HG03520 (cell line): ENCODE results near the gene DIP2C.
"Not testable (repeated sequence)": the region's sequence is repeated elsewhere in the genome, so short reads cannot be mapped to it uniquely, and the experiment has no call there.

Experiments
- ATAC-seq: cut with Tn5 transposase; IDR thresholded peaks from one replicate; pipeline ENCODE4 v1.9.1; 2021; ENCODE audit warnings: mild to moderate bottlenecking, moderate library complexity; ENCODE audit not compliant: unreplicated experiment

The DIP2C gene

DNA sequence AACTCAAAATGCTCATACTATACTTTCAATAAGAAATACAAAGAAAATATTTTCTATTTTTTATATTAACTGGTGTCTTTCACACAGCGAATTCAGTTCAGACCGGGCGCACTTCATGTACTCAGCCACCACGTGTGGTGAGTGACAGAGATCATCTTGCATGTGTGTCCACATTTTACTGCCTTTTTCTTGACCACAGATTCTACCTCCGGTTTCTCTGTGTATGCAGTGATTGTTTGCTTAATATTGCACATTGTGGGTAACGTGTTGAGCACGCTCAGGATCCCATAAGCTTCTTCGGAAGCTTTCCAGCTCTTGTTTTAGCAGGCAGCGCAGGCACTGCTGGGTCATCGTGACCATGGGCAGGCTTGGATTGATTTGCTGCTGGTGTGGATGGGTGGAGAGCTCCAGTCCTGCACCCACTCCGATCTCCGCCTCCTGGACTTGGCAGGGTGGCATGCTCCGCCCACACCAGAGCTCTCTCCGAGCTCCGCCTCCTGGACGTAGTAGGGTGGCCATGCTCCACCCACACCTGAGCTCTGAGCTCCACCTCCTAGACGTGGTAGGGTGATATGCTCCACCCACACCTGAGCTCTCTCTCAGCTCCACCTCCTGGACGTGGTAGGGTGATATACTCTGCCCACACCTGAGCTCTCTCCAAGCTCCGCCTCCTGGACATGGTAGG, 253.3 kb downstream of the DIP2C start:
- no peak for ATAC-seq

DNA sequence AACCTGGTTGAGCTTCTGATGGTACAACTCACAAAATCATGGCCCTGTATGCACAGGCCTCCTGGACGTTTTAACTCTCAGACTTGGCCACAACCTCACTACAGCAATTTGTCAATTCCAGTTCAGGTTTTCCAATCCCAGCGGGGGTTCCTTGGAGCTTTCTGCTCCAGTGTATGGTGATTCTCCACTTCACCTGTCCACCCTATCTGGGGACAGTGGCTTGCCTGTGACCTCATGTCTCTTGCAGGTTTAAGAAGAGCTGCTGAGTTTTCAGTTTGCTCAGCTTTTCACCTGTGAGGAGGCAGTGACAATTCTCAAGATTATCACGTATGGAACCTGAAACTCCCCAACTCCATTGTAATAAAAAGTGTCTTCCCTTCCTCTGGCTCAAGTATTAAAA, 254.1 kb downstream of the DIP2C start:
- no peak for ATAC-seq

DNA sequence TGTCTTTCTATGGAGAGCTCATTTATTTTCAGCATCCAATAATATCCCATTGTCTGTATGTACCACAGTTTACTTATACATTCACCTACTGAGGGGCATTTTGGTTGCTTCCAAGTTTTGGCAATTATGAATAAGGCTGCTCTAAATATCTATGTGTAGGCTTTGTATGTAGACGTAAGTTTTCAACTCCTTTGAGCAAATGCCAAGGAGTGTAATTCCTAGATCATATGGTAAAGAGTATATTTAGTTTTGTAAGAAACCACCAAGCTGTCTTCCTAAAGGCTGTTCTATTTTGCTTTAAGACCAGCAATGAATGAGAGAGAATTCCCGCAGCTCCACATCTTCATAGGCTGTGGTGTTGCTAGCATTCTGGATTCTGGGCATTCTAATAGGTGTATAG, 259.8 kb downstream of the DIP2C start:
- ATAC-seq: no peak

DNA sequence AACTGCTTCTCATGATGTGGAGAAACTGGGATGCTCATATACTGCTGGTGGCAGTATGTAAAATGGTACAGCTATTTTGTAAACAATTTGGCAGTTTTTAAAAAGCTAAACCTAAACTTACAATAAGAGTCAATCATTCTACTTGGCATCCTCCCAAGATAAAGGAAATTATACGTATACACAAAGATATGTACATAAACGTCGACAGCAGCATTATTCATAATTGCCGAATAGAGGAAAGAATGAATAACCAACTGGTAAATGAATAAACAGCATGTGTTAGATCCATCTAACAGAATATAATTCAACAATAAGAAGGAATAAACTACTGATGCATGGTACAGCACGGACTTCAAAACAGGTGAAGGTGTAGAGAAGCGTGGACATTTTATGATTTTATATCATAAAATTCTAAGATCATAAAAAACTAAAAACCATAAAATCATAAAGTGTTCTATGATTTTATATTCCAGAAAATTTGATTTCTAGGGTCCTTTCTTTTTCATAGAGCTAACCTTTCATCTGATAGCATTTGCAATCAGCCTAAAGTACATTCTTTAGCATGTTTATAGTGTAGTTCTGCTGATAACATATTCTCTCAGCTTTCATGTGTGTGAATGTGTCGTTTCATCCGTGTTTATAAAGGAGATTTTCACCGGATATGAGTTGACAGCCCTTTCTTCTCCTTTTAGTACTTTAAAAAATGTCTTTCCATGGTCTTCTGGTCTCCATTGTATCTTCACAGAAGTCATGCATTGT, 261.5 kb downstream of the DIP2C start:
- no peak for ATAC-seq

DNA sequence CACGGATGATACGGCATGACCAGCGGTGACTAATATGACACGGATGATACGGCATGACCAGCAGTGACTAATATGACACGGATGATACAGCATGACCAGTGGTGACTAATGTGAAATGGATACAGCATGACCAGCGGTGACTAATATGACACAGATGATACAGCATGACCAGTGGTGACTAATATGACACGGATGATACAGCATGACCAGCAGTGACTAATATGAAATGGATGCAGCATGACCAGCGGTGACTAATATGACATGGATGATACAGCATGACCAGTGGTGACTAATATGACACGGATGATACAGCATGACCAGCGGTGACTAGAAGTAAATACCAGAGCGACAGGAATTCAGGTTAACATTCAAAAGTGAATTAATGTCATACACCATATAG, 264.1 kb downstream of the DIP2C start:
- ATAC-seq: not testable (repeated sequence)

DNA sequence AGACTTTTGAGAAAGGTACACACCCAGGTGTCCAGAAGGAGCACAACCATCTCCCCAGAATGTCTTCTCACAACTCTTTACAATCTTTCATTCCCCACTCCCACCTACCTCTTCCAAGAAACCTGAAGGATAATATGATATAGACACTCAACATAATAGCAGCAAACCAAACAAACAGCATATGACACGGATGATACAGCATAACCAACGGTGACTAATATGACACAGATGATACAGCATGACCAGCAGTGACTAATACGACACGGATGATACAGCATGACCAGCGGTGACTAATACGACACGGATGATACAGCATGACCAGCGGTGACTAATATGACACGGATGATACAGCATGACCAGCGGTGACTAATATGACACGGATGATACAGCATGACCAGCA, 264.7 kb downstream of the DIP2C start:
- ATAC-seq: not testable (repeated sequence)

DNA sequence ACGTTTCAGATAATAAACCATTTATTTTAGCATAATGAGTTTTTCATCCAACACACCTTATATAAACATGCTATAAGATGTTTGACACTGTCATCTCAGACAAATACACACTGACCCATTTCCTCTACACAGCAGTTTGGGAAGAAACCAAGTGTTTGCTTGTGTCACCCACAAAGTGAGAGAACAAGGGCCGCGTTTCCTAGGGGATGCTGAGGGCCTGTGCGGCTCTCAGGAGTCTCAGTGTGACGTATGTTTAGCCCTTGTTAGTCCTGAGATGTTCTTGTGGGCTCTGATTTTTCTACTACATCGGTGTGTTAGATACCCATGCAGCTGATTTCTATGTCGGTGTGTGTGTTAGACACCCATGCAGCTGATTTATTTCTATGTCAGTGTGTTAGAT, 266.3 kb downstream of the DIP2C start:
- no peak for ATAC-seq

DNA sequence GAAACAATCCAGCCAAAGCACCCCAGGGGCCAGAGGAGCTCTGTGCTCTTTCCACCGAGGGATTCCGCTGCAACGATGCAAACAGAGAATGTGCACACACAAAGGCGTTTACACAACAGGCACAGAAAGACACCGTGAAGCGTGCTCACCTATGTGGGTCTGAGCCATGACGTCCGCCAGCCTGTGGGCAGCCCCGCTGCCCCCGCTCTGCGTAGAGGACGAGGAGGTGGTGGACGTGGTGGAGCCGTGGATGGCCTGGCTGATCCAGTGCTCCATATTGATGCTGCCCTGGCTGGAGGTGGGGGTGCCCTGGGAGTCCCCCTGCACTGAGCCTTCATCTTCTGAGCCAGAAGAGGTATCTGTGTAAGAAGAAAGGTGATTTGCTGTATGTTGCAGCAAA, 266.8 kb downstream of the DIP2C start:
- ATAC-seq: no peak

DNA sequence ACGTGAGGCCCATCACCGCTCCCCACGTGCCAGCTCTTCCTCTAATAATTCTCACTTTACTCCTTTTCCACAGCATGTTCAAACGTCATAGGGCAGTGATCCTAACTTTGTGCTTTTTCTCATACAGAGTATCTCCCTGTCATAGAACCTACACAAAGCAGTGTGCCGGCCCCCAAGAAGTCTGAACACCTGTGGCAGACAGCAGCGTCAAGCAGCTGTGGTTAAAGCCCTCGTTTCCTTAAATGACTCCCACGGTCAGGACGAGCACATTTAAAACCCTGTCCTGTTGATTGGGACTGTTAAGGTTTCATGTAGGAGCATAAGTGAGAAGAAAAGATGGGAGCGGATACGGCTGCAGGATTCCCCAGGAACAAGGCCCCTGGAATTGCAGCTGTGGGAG, 267.2 kb downstream of the DIP2C start:
- ATAC-seq: no peak

DNA sequence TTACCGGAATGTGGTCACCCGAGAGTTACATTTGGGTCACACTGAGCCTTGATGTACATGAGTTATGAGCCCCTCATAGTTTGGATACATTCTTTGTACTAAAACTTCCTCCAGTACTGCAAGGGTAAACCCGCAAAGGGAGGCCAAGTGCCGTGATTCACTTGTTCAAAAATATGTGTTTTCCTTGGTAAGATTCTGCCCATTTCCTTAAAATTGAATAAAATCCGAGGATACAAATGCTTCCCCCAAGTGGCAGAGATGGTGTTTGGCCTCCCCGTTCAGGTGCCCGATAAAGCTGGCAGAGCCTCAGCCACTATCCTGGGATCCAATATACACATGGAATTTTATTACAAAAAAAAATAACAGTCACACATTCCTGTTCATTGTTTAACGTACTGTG, 268.3 kb downstream of the DIP2C start:
- ATAC-seq: no peak

DNA sequence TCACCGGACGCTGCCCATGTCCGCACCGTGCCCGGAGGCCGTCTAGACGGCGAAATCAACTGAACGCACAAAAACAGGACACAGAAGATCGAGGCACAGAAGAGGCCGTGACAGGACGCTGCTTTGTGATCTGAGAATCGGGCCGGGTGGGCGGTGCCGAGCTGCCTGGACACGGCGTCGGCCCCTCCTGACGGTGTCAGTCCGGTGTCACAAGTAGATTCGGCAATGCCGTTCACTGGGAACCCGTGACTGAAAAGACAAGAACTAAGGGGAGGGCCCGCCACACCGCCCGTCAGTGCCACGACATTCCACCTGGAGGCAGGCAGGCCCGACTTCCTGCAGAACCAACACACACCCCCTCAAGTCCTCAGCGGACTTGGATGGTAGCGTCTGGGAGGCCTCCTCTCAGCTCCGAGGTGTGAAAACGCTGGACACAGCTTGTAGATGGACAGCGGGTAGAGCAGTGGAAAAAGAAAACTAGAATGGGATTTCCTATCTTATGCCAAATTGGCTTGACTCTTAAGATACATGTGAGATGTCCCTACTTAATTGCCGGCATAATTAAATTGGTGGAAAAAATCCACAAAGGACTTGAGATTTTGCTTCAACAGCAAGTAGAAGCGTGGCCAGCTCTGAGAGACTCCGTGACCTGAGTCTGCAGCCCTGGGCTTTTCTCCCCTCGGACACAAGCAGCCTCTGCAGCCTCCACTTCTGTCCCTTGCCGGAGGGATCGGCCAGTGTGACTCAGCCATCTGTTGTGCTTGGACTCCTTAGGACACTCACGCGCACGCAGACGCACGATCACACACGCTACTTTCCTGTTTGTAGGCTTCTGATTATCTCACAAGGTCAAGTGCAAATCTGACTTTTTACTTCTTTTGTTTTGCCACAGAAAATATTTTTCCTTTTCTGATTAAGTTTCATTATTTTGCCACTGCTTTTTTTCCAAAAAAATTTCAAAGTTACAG, 269.0 kb downstream of the DIP2C start:
- ATAC-seq: no peak

DNA sequence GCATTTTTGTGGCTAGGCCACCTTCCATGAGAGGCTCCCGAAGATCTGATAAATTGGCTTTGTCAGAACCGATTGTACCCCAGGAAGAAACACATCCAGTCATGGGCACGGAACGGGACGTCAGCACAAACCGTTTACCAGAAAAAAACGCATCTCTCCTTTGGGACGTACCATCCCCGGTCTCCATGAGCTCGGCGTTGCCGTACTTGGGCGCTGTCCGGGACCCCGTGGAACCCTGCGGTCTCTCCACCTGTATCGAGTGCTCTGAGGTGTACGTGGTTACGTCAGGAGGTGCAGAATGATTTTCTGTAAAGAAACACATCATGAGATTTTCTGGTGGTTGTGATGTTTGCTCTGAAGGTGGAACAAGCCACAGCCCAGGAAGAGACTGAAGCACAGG, 270.6 kb downstream of the DIP2C start:
- ATAC-seq: no peak

DNA sequence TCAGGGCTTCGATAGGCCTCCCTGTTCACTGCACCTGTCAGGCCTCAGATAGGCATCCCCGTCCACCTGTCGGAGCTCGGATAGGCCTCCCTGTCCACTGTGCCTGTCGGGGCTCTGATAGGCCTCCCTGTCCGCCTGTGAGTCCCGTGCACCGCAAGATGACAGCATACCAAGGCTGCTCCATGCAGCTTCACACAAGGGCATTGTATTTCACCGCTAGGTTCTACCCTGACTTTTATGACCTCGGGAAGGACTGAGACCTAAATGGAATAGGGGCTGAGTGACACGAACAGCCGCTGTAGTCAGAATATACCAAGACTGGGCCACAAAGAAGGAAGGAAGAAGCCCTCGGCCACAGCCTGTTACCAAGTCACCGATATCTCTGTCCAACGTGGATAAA, 271.2 kb downstream of the DIP2C start:
- no peak for ATAC-seq

DNA sequence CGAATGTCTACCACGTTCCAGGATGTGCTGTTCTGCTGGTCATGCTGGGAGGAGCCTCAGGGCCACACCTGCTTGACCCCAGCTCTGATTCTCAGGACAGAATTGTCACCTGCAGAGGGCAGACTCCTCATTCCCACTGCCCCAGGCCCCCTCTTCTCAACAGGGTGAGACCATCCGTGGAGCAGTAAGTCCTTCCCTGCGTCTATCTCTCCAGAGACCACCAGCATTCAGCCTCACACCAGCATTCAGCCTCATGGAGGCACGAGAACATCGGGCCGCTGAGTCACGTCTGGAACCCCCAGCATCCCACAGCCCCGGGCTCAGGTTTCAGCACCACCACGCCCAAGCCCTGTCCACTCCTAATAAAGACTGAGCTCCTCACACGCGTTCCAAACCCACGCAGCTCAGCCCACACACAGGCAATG, 273.4 kb downstream of the DIP2C start:
- no peak for ATAC-seq

DNA sequence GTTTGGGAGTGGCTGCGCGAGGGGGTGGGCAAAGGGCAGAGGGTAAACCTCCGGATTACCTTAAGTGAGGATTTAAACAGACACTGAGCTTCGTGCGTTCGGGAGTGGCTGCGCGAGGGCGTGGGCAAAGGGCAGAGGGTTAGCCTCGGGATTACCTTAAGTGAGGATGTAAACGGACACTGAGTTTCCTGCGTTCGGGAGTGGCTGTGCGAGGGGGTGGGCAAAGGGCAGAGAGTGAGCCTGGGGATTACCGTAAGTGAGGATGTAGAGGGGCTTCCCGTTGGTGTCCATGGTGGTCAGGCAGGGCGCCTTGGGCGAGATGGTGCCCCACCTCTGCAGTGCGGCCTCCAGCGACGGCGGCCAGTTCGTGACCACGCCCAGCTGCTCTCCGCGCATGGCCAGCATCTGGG, 275.8 kb downstream of the DIP2C start:
- ATAC-seq: no peak

DNA sequence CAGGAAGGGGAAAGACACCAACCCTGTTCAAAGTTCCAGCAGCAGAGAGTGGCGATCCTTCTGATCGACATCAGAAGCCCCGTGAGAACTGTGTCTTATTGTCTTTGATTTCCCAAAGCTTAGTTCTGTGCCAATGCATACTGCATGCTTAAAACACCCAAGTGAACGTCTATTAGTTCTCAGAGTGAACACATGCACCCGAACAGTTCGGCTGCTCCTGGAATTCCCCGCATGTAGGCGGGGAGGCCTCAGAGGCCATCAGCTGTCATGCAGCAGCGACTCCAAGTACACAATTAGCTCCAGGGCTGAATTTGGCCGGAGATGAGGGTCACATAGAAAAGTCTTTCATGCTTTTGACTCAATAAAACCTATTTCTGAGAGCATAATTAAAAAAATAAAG, 277.4 kb downstream of the DIP2C start:
- no peak for ATAC-seq

DNA sequence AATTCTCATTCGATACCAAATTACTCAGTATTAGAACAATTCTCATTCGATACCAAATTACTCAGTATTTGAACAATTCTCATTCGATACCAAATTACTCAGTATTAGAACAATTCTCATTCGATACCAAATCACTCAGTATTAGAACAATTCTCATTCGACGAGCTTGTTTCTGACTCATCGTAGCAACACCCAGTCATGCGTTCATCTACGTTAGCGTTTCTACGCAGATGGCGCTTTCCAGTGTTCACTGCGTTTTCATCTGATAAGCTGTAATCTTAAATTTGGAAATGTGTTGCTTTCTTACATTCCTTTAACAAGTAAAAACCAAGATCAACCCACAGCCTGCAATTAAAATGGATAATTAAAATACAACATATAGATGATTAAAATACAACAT, 277.9 kb downstream of the DIP2C start:
- ATAC-seq: no peak

DNA sequence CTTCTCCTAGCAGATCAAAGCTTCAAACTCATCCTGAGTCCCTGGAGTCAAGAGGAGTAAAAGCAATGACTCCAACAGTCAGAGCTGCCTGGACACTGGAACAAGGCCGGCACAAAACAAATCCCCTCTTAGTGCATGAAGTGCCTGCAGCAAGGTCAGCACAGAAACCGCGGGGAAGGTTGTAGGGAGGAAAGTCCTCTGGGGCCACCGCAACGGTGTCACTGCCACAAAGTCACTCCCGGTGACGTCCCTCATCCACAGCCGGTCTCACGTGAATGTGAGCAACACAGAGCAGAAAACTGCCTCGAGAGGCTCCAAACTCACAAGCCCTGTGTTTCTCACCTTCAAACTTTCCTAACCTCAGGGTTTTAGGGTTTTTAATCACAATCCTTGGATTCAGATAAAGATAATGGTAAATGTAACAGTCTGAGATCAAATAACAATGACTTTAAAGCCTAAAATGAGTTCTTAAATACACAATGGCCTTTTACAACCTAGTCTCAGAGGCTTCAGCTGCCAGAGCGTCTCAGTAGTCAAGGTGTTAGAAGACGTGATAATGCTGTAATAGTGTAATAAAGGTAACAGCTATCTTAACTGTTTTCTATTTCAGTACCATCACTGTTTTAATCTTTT, 279.9 kb downstream of the DIP2C start:
- no peak for ATAC-seq

DNA sequence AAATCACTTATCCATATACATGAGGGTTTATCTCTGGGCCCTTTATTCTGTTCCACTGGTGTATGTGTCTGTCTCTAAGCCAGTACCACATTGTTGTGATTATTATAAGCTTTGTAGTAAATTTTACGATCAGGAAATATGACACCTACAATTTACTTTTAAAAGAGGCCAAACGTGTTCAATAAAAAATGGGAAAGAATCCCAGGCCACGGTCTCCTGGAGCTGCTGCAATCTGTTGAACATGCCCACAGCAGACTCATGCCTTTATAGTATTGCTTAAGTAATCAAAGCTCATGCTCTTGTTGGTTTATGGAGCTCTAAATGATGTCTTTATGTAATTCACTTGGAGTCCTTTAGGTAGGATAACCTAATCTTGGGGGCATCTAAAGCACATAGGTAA, 281.2 kb downstream of the DIP2C start:
- no peak for ATAC-seq

DNA sequence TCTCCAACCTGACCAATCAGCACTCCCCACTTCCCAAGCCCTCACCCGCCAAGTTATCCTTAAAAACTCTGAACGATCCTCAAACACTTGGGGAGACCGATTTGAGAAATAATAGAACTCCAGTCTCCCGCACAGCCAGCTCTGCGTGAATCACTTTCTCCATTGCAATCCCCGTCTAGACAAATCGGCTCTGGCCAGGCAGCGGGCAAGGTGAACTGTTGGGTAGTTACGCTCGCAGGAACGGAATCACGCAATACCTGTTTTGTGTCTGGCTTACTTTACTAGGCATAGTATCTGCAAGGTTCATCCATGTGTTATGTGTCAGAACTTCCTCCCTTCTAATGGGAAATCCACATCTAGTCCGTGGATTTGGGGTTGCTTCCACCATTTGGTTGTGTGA, 282.5 kb downstream of the DIP2C start:
- ATAC-seq: no peak

DNA sequence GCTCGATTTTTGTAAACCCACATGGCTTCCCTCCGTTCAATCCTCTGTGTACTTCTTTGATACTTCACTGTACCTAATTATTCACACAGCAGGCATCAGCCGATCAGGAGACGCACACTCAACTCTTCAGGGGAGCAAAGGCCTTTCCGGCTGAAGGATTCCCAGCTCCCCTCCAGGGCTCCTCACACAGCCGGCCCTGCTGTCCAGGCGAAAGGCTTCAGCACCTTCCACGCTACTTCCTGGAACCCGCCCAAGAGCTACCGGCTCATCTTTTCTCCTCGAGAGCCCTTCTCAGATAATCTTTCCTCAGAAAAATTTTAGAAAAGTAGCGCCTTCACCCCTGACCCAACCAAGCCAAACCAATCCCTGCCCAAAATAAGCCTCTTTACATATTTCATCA, 283.8 kb downstream of the DIP2C start:
- ATAC-seq: no peak
